Esophagus mucosa (tissue), 1 donor: ENCODE results near the gene GPATCH11. TPM values are rescaled to one million over a fixed set of nuclear protein-coding genes. Genes with fewer than 3 reads are reported as not detected.
A peak's percentile ranks its signal among the peaks of the same experiment; 100 is the strongest.

Experiments
- ATAC-seq: fragments of 200-7000 bp; cut with Tn5 transposase; one replicate; pipeline ENCODE4 v1.9.1; 2020
- total RNA-seq: library from RNA; stranded (reverse); gene quantifications from one replicate; pipeline ENCODE4 v1.2.4, GENCODE V29; 2023
- donor health status: DM: yes; HTN: yes; CAD: no.

Gene GPATCH11
- total RNA-seq, 1 donor from 2014 or later: 4.3 TPM

GRCh38 chr2:37109523-37109922 is 25.2 kb downstream of the GPATCH11 start:
- no peak for ATAC-seq

- peak; percentile 90 for ATAC-seq
Observed at GRCh38 chr2:37110306-37111212, 26.2 kb downstream of the GPATCH11 start.

- no peak for ATAC-seq
Observed at GRCh38 chr2:37111958-37112357, 27.6 kb downstream of the GPATCH11 start.

GRCh38 chr2:37117566-37117965 is 33.2 kb downstream of the GPATCH11 start:
- no peak for ATAC-seq

GRCh38 chr2:37119157-37119556 is 34.8 kb downstream of the GPATCH11 start:
- ATAC-seq: no peak

GRCh38 chr2:37125416-37125815 is 41.1 kb downstream of the GPATCH11 start:
- ATAC-seq: no peak

GRCh38 chr2:37132914-37133313 is 48.6 kb downstream of the GPATCH11 start:
- ATAC-seq: no peak

GRCh38 chr2:37142546-37142945 is 58.2 kb downstream of the GPATCH11 start:
- ATAC-seq: no peak

- no peak for ATAC-seq
Observed at GRCh38 chr2:37143974-37144373, 59.7 kb downstream of the GPATCH11 start.

- ATAC-seq: peak; percentile 42
Observed at GRCh38 chr2:37146062-37146461, 61.7 kb downstream of the GPATCH11 start.

GRCh38 chr2:37148325-37148724 is 64.0 kb downstream of the GPATCH11 start:
- ATAC-seq: no peak

Other genes with a start within 250 kb of the GPATCH11 start
- 38.5 TPM for gene STRN, start 118.0 kb upstream of the GPATCH11 start, total RNA-seq
- 14.8 TPM for gene HEATR5B, start 146 bp upstream of the GPATCH11 start, total RNA-seq
- gene EIF2AK2, start 72.5 kb downstream of the GPATCH11 start, total RNA-seq: 15.4 TPM
- not detected for gene SULT6B1, start 104.2 kb downstream of the GPATCH11 start, total RNA-seq
- gene CEBPZOS, start 112.0 kb downstream of the GPATCH11 start, total RNA-seq: 23.6 TPM
- 30.8 TPM for gene CEBPZ, start 147.1 kb downstream of the GPATCH11 start, total RNA-seq
- 6.9 TPM for gene NDUFAF7, start 147.1 kb downstream of the GPATCH11 start, total RNA-seq
- 17.4 TPM for gene PRKD3, start 240.3 kb downstream of the GPATCH11 start, total RNA-seq